Inflammatory macrophage treated with lipopolysaccharide for 1 hour (primary cell): Measurements from ENCODE around the gene ZNF462.
A peak's percentile ranks its signal among the peaks of the same experiment; 100 is the strongest.

Experiments used
- DNase-seq, 2 donors: peaks; one replicate each; pipeline ENCODE4 v3.0.0-alpha.2; 2020 to 2022

Gene ZNF462

GRCh38 chr9:107016383-107016782 is 153.4 kb downstream of the ZNF462 start:
- DNase-seq: no peak

- DNase-seq: no peak
These were observed 156.0 kb downstream of the ZNF462 start for GRCh38 chr9:107018861-107019545.

- DNase-seq: no peak
These were observed 157.1 kb downstream of the ZNF462 start for GRCh38 chr9:107020040-107020530.

GRCh38 chr9:107024193-107024592 is 161.2 kb downstream of the ZNF462 start:
- no peak for DNase-seq

GRCh38 chr9:107025260-107026035 is 162.5 kb downstream of the ZNF462 start:
- DNase-seq: no peak

GRCh38 chr9:107029146-107029545 is 166.2 kb downstream of the ZNF462 start:
- no peak for DNase-seq

GRCh38 chr9:107033966-107034365 is 171.0 kb downstream of the ZNF462 start:
- no peak for DNase-seq

- DNase-seq: no peak
These were observed 171.9 kb downstream of the ZNF462 start for GRCh38 chr9:107034831-107035230.

- DNase-seq: no peak
These were observed 173.4 kb downstream of the ZNF462 start for GRCh38 chr9:107036367-107036766.

GRCh38 chr9:107039542-107039941 is 176.6 kb downstream of the ZNF462 start:
- DNase-seq: no peak

GRCh38 chr9:107042606-107043005 is 179.6 kb downstream of the ZNF462 start:
- no peak for DNase-seq

- DNase-seq: no peak
These were observed 180.9 kb downstream of the ZNF462 start for GRCh38 chr9:107043886-107044285.

- no peak for DNase-seq
These were observed 181.9 kb downstream of the ZNF462 start for GRCh38 chr9:107044872-107045271.

- DNase-seq: no peak
These were observed 183.7 kb downstream of the ZNF462 start for GRCh38 chr9:107046692-107047091.

- DNase-seq: no peak
These were observed 186.3 kb downstream of the ZNF462 start for GRCh38 chr9:107049046-107049802.

GRCh38 chr9:107049803-107050184 is 186.8 kb downstream of the ZNF462 start:
- no peak for DNase-seq

GRCh38 chr9:107051392-107051791 is 188.4 kb downstream of the ZNF462 start:
- DNase-seq: no peak

GRCh38 chr9:107054146-107054545 is 191.2 kb downstream of the ZNF462 start:
- DNase-seq: no peak

GRCh38 chr9:107059220-107059619 is 196.3 kb downstream of the ZNF462 start:
- DNase-seq: no peak

- DNase-seq: peak; percentile 21 to 51
These were observed 197.1 kb downstream of the ZNF462 start for GRCh38 chr9:107060062-107060461.
